ENCODE data around the gene PDE4B. TPM values are rescaled to one million over a fixed set of nuclear protein-coding genes. Genes with fewer than 3 reads are reported as not detected.

The PDE4B gene
- total RNA-seq, 1 donor from 2014 or later: 7.6 TPM

DNA sequence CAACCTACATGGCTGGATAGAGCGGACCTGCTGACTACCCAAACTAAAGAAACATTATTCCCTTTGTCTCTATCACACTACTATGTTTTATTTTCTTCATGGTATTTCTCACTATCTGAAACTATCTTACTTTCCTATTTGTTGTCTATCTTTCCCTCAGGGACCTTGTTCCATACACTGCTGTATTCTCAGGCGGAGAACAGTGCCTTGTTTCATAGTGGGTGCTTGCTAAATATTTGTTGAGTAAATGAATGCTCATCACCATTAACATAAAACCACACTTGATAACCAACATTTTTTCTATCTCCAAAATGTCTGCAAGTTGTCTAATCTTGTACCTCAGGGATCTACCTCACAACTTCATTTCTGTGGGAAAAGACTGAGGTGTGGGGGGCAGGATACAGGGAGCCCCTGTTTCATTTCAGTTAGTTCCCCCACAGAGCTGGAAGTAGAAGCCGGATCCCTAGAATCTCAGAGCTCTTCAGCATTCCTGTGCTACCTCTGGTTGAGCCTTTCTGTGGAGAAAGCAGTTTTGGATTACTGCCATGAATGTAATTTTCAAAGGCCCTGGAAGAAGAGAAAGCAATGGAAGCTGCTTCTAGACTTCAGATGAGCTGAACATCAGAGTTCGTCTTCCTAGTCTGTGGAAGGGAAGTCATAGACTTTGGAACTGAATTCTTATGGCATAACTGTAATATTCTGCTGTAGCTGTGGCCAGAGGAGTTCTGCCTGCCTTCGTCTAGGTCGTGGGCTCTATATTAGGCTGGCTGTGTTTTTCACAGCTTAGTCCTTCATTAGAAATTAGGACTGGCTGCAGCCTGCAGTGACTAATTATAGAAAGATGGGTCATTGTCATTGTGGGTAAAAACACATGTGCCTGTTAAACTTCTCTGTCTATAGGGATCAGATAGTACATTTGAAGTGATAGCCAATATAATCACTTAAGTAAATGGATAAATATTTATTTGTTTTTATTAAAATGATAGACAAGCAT lies 448.1 kb downstream of the PDE4B start:
- Histone ChIP-seq H3K27ac (ENCODE audit: low read depth, low read length) (no peak overlapping the region), H3K36me3 (ENCODE audit: insufficient read depth, low read length) (no peaks in the 10 kb centered on the region), H3K4me1 (ENCODE audit: insufficient read depth, low read length) (peaks cover 21% of the 10 kb centered on the region), H3K4me2 (ENCODE audit: low read length) (no peak overlapping the region), H3K4me3 (ENCODE audit: insufficient read depth, low read depth, low read length) (no peak overlapping the region), H3K9me3 (ENCODE audit: insufficient read depth, low read depth, low read length) (no peaks in the 10 kb centered on the region), H3K27me3 (ENCODE audit: insufficient read depth, low read length) (no peaks in the 10 kb centered on the region), H3K9ac (ENCODE audit: low read length) (no peak overlapping the region), H4K20me1 (ENCODE audit: insufficient read depth, low read length) (no peaks in the 10 kb centered on the region), H2AFZ (ENCODE audit: low read depth, low read length) (peak overlapping the region; percentile 19), H3K79me2 (ENCODE audit: insufficient read depth, low read length) (no peaks in the 10 kb centered on the region)
- TF ChIP-seq CTCF (IDR thresholded peaks at IDR 0.05; ENCODE audit: insufficient read depth, low read depth, low read length): no peak
- no peak for TF ChIP-seq EZH2 (IDR thresholded peaks at IDR 0.05; ENCODE audit: insufficient read depth, low read length)
- no peaks in the 10 kb centered on the region for H3K36me3 Mint-ChIP-seq (ENCODE audit: low read depth, unreplicated experiment)
- DNase-seq (ENCODE audit: low read depth) (no peak), FAIRE-seq (no peak)
- peaks cover 15% of the 10 kb centered on the region for H3K4me1 Mint-ChIP-seq (ENCODE audit: low read depth, unreplicated experiment)
- H3K27me3 Mint-ChIP-seq (ENCODE audit: low read depth, unreplicated experiment): no peaks in the 10 kb centered on the region
- no peaks in the 10 kb centered on the region for H3K9me3 Mint-ChIP-seq (ENCODE audit: unreplicated experiment)
- no peak overlapping the region for H3K4me3 Mint-ChIP-seq (ENCODE audit: unreplicated experiment)
- H3K27ac Mint-ChIP-seq (ENCODE audit: unreplicated experiment): peak overlapping the region; percentile 58

DNA sequence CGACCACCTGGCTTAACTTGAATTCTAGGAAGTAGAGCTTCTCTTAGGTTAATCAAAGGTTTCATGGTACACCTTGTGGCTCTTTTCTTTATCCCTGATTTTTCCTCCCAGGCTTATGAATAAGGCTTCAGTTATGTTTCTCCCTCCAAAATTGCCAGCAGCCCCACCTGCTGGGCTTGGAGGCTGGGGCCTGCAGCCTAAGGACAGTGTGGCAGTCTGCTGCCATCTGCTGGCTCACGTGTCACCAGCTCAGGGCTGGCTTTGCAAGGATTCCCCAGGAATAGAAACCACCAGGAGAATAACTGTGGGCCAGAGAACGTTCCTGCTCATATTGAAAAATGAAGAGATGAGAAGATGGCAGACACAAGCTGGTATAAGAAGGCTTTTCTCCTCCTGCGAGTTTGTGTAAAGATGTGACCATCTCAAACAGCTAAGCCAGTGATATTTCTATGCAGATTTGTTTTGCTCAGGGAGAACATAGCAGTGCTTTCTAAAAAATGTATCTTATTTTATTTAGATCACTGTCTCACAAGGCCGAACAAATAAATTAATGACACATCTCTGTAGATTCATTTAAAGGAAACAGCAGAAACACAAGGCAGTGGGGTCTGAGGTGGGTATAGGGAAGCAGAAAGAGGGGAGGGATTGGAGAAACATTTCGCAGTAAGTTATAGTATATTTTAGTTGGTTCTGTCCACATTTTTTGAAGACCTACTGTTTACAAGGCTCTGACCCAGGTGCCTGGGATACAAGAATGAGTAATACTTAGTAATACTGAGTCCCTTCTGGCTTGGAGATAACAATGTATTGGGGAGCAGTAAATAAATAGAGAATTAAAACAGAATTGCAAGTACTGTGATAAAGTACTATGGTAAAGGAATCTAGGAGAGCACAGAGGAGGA lies 450.2 kb downstream of the PDE4B start:
- Histone ChIP-seq H3K27me3 (ENCODE audit: insufficient read depth, low read length) (no peaks in the 10 kb centered on the region), H4K20me1 (ENCODE audit: insufficient read depth, low read length) (no peaks in the 10 kb centered on the region), H3K4me2 (ENCODE audit: low read length) (peak overlapping the region; percentile 45), H3K9ac (ENCODE audit: low read length) (peak overlapping the region; percentile 41), H3K4me1 (ENCODE audit: insufficient read depth, low read length) (peaks cover 30% of the 10 kb centered on the region), H3K79me2 (ENCODE audit: insufficient read depth, low read length) (no peaks in the 10 kb centered on the region), H3K4me3 (ENCODE audit: insufficient read depth, low read depth, low read length) (no peak overlapping the region), H3K27ac (ENCODE audit: low read depth, low read length) (peak overlapping the region; percentile 45), H3K9me3 (ENCODE audit: insufficient read depth, low read depth, low read length) (no peaks in the 10 kb centered on the region), H3K36me3 (ENCODE audit: insufficient read depth, low read length) (no peaks in the 10 kb centered on the region), H2AFZ (ENCODE audit: low read depth, low read length) (peak overlapping the region; percentile 3)
- no peak for TF ChIP-seq EZH2 (IDR thresholded peaks at IDR 0.05; ENCODE audit: insufficient read depth, low read length)
- TF ChIP-seq CTCF (IDR thresholded peaks at IDR 0.05; ENCODE audit: insufficient read depth, low read depth, low read length): peak; percentile 99
- Mint-ChIP-seq H3K27me3 (ENCODE audit: low read depth, unreplicated experiment) (no peaks in the 10 kb centered on the region), H3K4me1 (ENCODE audit: low read depth, unreplicated experiment) (peaks cover 17% of the 10 kb centered on the region), H3K4me3 (ENCODE audit: unreplicated experiment) (no peak overlapping the region), H3K9me3 (ENCODE audit: unreplicated experiment) (no peaks in the 10 kb centered on the region), H3K36me3 (ENCODE audit: low read depth, unreplicated experiment) (no peaks in the 10 kb centered on the region), H3K27ac (ENCODE audit: unreplicated experiment) (no peak overlapping the region)
- FAIRE-seq (peak; percentile 62), DNase-seq (ENCODE audit: low read depth) (peak; percentile 76)
